ENCODE data around the gene PRKCA.

- TF ChIP-seq CTCF (IDR thresholded peaks at IDR 0.05) (no peak), POLR2A (IDR thresholded peaks at IDR 0.05) (no peak), POLR2AphosphoS5 (IDR thresholded peaks at IDR 0.05) (no peak)
Observed at GRCh38 chr17:66307257-66307656, 4.8 kb downstream of the PRKCA start.
